GM10248 (cell line): ENCODE results near the gene MYL2.

Source experiments
- CTCF ChIA-PET: fragments of 300-600 bp; sonication (Branson Sonifier 250); formaldehyde crosslinking; extraction: SDS; loops from one replicate; lab custom pipeline; 2021; ENCODE audit warnings: antibody characterized with exemption; lab: Yijun Ruan, JAX
- POLR2A ChIA-PET: fragments of 350-650 bp; sonication (Branson Sonifier 250); formaldehyde crosslinking; extraction: SDS; loops from one replicate; lab custom pipeline; 2020; ENCODE audit warnings: antibody characterized with exemption; lab: Yijun Ruan, JAX
- DNase-seq: peaks from one replicate; pipeline ENCODE4 v3.0.0; 2012; ENCODE audit errors: extremely low spot score
- CTCF ChIP-seq: IDR thresholded peaks from 2 replicates; pipeline ENCODE4 v1.5.1; 2012; ENCODE audit warnings: mild to moderate bottlenecking, low read depth; ENCODE audit errors: extremely low read depth, missing control alignments, control extremely low read depth

Gene MYL2

GRCh38 chr12:110888256-110888991, 32.0 kb downstream of the MYL2 start:
- POLR2A ChIA-PET: no interaction called here
- CTCF ChIA-PET: interaction anchor here (0.6 to 2.0 kb wide), 31 partner anchors 9 to 787 kb away, joined by 3 to 16 read pairs (median 3); partner anchors contain the start of genes ARPC3 and CCDC63
- TF ChIP-seq CTCF: no peak
- no peak for DNase-seq

GRCh38 chr12:110885152-110885840, 35.1 kb downstream of the MYL2 start:
- DNase-seq: no peak
- ChIA-PET CTCF (interaction anchor here (1.3 to 1.6 kb wide), 2 partner anchors 9 to 14 kb away, joined by 4 read pairs; no protein-coding TSS in a partner anchor), POLR2A (no interaction called here)
- TF ChIP-seq CTCF: no peak

- POLR2A ChIA-PET: no interaction called here
- TF ChIP-seq CTCF: no peak
- DNase-seq: no peak
- CTCF ChIA-PET: interaction anchor here (0.9 to 1.4 kb wide), 3 partner anchors 9 to 140 kb away, joined by 3 to 4 read pairs (median 3); no protein-coding TSS in a partner anchor
Observed at GRCh38 chr12:110883251-110883650, 37.1 kb downstream of the MYL2 start.

GRCh38 chr12:110880651-110881050, 39.7 kb downstream of the MYL2 start:
- CTCF ChIA-PET: interaction anchor here (1.3 kb wide), 1 partner anchor 18 kb away, joined by 3 read pairs; no protein-coding TSS in a partner anchor
- POLR2A ChIA-PET: no interaction called here
- TF ChIP-seq CTCF: no peak
- no peak for DNase-seq

- POLR2A ChIA-PET: no interaction called here
- no peak for DNase-seq
- CTCF ChIA-PET: interaction anchor here (1.8 kb wide), 1 partner anchor 8 kb away, joined by 4 read pairs; no protein-coding TSS in a partner anchor
- TF ChIP-seq CTCF: no peak
Observed at GRCh38 chr12:110874781-110875180, 45.6 kb downstream of the MYL2 start.

- CTCF ChIA-PET: interaction anchor here (1.8 kb wide), 1 partner anchor 8 kb away, joined by 4 read pairs; no protein-coding TSS in a partner anchor
- POLR2A ChIA-PET: no interaction called here
- DNase-seq: no peak
Observed at GRCh38 chr12:110874351-110874750, 46.0 kb downstream of the MYL2 start.

More at GRCh38 chr12:110874351-110874750, 46.0 kb downstream of the MYL2 start:
- no peak for TF ChIP-seq CTCF
